ENCODE measurements around the gene RBBP8NL.

- TF ChIP-seq CTCF (IDR thresholded peaks at IDR 0.05; ENCODE audit: low read length) = peak; percentile 27
- TF ChIP-seq EZH2 (optimal IDR thresholded peaks at IDR 0.05; ENCODE audit: low read depth, low read length) = no peak
Observed at GRCh38 chr20:62405108-62405980, 22.0 kb downstream of the RBBP8NL start.
